ENCODE measurements around the gene ADRM1. TPM values are rescaled to one million over a fixed set of nuclear protein-coding genes. Genes with fewer than 3 reads are reported as not detected.

Gene ADRM1
- polyA plus RNA-seq, 12 donors: 37.5 to 62.4 (median 46.7) TPM; not detected in 1

GRCh38 chr20:62275219-62275618, 27.6 kb upstream of the ADRM1 start:
- DNase-seq: no peak

GRCh38 chr20:62276439-62276838, 26.4 kb upstream of the ADRM1 start:
- DNase-seq: peak; percentile 67

- no peak for DNase-seq
Measured at GRCh38 chr20:62277253-62277652, 25.5 kb upstream of the ADRM1 start.

- no peak for DNase-seq
Measured at GRCh38 chr20:62280303-62280702, 22.5 kb upstream of the ADRM1 start.

GRCh38 chr20:62281161-62281933, 21.4 kb upstream of the ADRM1 start:
- DNase-seq: no peak

- DNase-seq: no peak
Measured at GRCh38 chr20:62282103-62282502, 20.7 kb upstream of the ADRM1 start.

- DNase-seq: no peak
Measured at GRCh38 chr20:62282877-62283503, 19.8 kb upstream of the ADRM1 start.

- DNase-seq: no peak
Measured at GRCh38 chr20:62284448-62284847, 18.3 kb upstream of the ADRM1 start.

GRCh38 chr20:62285151-62285550, 17.6 kb upstream of the ADRM1 start:
- no peak for DNase-seq

- no peak for DNase-seq
Measured at GRCh38 chr20:62285722-62286121, 17.1 kb upstream of the ADRM1 start.

- no peak for DNase-seq
Measured at GRCh38 chr20:62286493-62287064, 16.2 kb upstream of the ADRM1 start.

GRCh38 chr20:62287129-62287528, 15.7 kb upstream of the ADRM1 start:
- no peak for DNase-seq

- DNase-seq: no peak
Measured at GRCh38 chr20:62287759-62288534, 14.8 kb upstream of the ADRM1 start.

GRCh38 chr20:62288535-62289105, 14.2 kb upstream of the ADRM1 start:
- no peak for DNase-seq

- DNase-seq: no peak
Measured at GRCh38 chr20:62289131-62289530, 13.7 kb upstream of the ADRM1 start.

- no peak for DNase-seq
Measured at GRCh38 chr20:62289898-62290297, 12.9 kb upstream of the ADRM1 start.

- DNase-seq: no peak
Measured at GRCh38 chr20:62291251-62292066, 11.3 kb upstream of the ADRM1 start.

GRCh38 chr20:62292108-62292507, 10.7 kb upstream of the ADRM1 start:
- DNase-seq: no peak

- DNase-seq: no peak
Measured at GRCh38 chr20:62293111-62293784, 9.5 kb upstream of the ADRM1 start.

GRCh38 chr20:62293946-62294345, 8.9 kb upstream of the ADRM1 start:
- DNase-seq: no peak

GRCh38 chr20:62294516-62294915, 8.3 kb upstream of the ADRM1 start:
- no peak for DNase-seq

All from muscle of arm (tissue), 12 donors.